Right lung (tissue), 10 donors: ENCODE measurements around the gene C1QTNF8. TPM values are rescaled to one million over a fixed set of nuclear protein-coding genes. Genes with fewer than 3 reads are reported as not detected.

Experiments used
- DNase-seq, 2 donors: peaks; one replicate each; pipeline ENCODE4 v3.0.0-alpha.2; 2013
- long read RNA-seq, 8 donors: transcript quantifications; one replicate each; lab custom pipeline, GENCODE V29; 2026
- polyA plus RNA-seq, 5 donors: library from polyadenylated mRNA; unstranded; fragments of 120-200 nt; gene quantifications; one replicate each; pipeline versions ENCODE4 v1.2.1 to v1.2.3, GENCODE V29; 2013; ENCODE audit warnings: inconsistent platforms in 1 of 5, low replicate concordance in 1 of 5; ENCODE audit not compliant: insufficient read length in 5 of 5, insufficient read depth in 1 of 5

The C1QTNF8 gene
- under 1 TPM in 4 of 5 donors, not detected in 1; 0.06 to 0.26 (median 0.24) TPM for polyA plus RNA-seq
- long read RNA-seq, donor 1: 0 reads
- long read RNA-seq, donor 2: 0 reads
- long read RNA-seq, donor 3: 0 reads
- long read RNA-seq, donor 4: 0 reads
- long read RNA-seq, donor 5: 0 reads
- long read RNA-seq, donor 6: 0 reads
- long read RNA-seq, donor 7: 0 reads
- long read RNA-seq, donor 8: 0 reads

GRCh38 chr16:1096169-1097082, at the start of gene C1QTNF8:
TSS of gene C1QTNF8 (minus strand) at chr16:1096244. CDS start at chr16:1094922, 1,322 bp downstream.
- no peak for DNase-seq

- DNase-seq: no peak
These were observed 49.5 kb upstream of the C1QTNF8 start for GRCh38 chr16:1145383-1146100.

- no peak for DNase-seq
These were observed 48.7 kb upstream of the C1QTNF8 start for GRCh38 chr16:1144476-1145382.

GRCh38 chr16:1143761-1144450, 47.9 kb upstream of the C1QTNF8 start:
- DNase-seq: no peak

GRCh38 chr16:1142911-1143310, 46.9 kb upstream of the C1QTNF8 start:
- DNase-seq: no peak

- no peak for DNase-seq
These were observed 45.7 kb upstream of the C1QTNF8 start for GRCh38 chr16:1141716-1142115.

GRCh38 chr16:1141191-1141590, 45.1 kb upstream of the C1QTNF8 start:
- no peak for DNase-seq

GRCh38 chr16:1140582-1141162, 44.6 kb upstream of the C1QTNF8 start:
- DNase-seq: no peak

GRCh38 chr16:1137604-1138003, 41.6 kb upstream of the C1QTNF8 start:
- no peak for DNase-seq

- no peak for DNase-seq
These were observed 39.4 kb upstream of the C1QTNF8 start for GRCh38 chr16:1135459-1135825.

- no peak for DNase-seq
These were observed 38.9 kb upstream of the C1QTNF8 start for GRCh38 chr16:1134776-1135458.

- DNase-seq: no peak
These were observed 37.9 kb upstream of the C1QTNF8 start for GRCh38 chr16:1133810-1134520.

GRCh38 chr16:1133271-1133670, 37.2 kb upstream of the C1QTNF8 start:
- no peak for DNase-seq

GRCh38 chr16:1132431-1132830, 36.4 kb upstream of the C1QTNF8 start:
- no peak for DNase-seq

- DNase-seq: no peak
These were observed 35.4 kb upstream of the C1QTNF8 start for GRCh38 chr16:1131378-1131994.

- no peak for DNase-seq
These were observed 34.3 kb upstream of the C1QTNF8 start for GRCh38 chr16:1130382-1130781.

GRCh38 chr16:1129106-1129960, 33.3 kb upstream of the C1QTNF8 start:
- DNase-seq: no peak
